HG03342 (cell line): Measurements from ENCODE around the gene SMURF2.
A peak's percentile ranks its signal among the peaks of the same experiment; 100 is the strongest.
"Not testable (repeated sequence)": the region's sequence is repeated elsewhere in the genome, so short reads cannot be mapped to it uniquely, and the experiment has no call there.

Experiments used
- ATAC-seq: cut with Tn5 transposase; IDR thresholded peaks from one replicate; pipeline ENCODE4 v1.9.1; 2021; ENCODE audit warnings: mild to moderate bottlenecking, moderate library complexity; ENCODE audit not compliant: unreplicated experiment

SMURF2 gene

DNA sequence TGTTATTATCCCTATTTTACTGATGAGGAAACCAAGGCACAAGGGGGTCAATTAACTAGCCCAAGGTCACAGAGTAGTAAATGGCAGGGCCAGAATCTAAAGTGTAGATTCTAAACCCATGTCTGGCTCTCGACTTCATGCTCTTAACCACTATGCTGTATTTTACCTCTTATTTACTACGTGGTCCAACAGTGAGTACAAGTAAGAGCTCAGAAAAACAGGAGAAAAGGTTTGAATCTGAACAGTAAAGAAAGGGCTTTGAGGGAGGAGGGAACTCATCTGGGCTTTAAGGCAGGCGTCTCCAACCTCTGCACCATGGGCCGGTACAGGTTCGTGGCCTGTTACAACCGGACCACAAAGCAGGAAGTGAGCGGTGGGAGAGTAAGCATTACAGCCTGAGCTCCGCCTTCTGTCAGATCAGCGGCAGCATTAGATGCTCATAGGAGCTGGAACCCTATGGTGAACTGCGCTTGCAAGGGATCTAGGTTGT is 62.9 kb downstream of the SMURF2 start:
- ATAC-seq: peak; percentile 65

DNA sequence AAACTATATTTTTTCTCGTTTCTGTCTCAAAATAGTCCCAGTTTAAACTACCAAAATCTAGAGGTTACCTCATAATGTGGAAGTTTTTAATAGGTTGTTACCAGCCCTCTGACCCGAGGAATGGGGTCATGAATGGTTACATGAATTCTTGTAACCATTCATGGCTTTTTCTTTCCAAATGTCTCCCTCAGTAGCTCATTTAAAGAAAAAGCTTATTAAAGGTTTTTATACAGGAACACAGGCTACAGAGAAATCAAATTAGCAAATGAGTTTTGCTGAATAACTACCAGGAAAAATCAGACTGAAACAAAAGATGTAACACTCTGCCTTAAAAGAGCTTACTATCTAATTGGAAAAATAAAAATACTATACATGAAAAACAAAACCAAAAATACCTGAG is 63.4 kb downstream of the SMURF2 start:
- ATAC-seq: no peak

DNA sequence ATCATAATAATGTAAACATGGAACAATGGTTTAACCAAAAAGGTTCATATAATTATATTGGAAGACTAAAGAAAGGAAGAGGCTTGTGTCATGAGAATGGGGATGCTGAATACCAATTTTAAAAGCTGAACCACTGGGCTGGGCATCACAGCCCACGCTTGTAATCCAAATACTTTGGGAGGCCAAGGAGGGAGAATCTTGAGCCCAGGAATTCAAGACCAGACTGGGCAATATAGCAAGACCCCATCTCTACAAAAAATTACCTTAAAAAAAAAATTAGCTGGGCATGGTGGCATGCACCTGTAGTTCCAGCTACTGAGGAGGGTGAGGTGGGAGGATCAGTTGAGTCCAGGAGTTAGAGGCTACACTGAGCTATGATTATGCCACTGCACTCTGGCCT is 65.1 kb downstream of the SMURF2 start:
- ATAC-seq: no peak

DNA sequence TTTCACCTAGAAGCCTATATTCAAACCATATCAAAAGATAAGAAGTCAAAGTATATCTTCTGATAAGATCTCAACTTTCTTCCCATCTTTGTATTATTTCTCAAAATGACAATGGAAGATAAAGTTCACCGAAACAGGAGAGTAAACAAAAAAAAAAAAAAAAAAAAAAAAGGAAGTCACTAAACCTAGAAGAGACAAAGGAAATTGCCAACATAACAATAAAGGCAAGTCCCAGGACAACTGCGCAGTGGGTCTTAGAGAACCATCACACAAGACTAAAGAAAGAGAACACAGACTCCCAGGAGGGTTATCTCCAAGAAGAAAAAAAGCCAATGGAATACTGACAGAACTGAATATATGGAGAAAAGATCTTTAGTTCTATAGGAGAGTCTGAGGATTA is 65.7 kb downstream of the SMURF2 start:
- no peak for ATAC-seq

DNA sequence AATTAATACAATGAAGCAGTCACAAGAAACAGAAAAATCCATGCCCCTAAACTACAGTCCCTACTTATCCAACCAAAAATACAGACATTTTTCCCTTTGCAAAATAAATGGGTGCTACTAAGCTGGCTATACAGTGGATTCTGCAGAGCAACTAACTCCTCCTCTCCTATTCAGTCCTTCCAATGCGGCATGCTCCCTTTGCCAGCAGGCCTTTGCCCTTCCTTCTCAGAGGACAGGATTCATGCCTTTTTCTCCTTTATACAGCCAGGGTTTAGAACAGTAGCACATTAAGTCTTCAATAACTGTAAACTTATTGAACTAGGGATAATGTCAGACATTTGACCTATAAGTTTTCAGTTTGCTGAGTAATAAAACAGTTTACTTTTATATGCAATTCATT is 70.2 kb downstream of the SMURF2 start:
- no peak for ATAC-seq

DNA sequence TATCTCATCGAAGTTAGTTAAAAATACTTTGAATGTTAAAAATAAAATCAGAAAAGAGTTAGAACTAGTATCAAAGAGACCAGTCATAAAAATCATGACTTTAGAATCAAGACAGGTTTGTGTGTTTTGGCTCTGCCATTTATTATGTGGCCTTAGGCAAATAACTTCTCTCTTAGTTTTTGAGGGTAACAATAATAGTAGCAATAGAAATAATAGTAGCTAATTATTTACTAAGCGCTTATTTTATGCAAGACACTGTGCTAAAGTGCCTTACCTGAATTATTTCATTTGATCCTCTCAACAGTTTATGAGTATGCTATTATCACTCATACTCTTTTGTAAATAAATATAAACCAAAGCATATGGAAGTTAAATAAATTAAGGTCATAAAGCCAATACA is 77.0 kb downstream of the SMURF2 start:
- ATAC-seq: no peak

DNA sequence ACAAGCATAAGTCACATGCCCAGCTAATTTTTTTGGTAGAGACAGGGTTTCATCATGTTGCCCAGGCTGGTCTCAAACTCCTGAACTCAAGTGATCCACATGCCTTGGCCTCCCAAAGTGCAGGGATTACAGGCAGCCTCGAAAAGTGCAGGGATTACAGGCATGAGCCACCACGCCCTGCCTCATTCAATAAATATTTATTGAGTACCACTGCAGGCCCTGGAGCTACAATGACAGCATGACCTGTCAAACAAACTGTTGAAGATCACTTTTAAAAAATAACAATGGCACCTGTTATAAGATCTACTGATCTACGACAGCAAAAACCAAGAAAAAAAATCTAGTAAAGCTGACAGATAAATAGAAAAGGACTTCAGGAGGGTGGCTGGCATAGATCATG is 79.1 kb downstream of the SMURF2 start:
- ATAC-seq: no peak

DNA sequence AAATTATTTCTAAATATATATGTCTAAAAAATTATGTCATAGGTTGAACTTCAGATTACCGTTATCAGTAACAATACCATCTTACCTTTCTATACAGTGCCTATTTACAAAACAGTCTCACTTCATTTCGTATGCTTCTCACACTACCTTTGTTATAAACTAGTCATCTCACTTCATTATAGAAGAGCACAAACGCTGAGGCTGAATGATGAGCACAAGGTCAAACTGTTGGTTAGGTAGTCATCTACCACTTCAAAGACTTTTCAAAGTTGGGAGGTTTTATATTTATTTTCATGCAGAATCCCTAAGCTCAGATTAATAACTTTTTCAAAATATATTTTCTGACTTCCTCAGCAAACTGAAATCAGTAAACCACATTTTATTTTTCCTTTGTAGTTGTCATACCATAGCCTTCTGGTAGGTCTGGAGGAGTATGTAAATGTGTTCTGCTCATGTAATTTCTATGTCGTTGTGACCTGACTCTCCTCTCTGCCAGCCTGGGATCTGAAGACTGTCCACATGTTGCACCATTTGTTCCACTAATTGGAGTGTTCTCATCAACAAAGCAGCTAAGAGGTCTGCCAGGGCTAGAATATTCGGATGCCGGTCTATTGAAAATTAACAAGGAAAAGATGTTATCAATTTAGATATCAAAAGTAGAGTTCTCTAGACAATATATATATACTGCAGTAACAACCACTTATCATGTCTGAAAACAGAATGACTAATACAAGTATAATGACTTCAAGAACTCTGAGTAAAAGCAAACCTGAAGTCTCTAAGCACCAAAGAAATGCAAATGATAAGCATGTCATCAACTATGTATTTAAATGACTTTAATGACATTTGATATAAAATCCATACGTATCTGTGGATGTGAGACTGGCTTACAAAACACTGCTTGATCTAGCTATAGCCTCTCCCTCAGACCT is 81.5 kb downstream of the SMURF2 start:
- ATAC-seq: no peak

DNA sequence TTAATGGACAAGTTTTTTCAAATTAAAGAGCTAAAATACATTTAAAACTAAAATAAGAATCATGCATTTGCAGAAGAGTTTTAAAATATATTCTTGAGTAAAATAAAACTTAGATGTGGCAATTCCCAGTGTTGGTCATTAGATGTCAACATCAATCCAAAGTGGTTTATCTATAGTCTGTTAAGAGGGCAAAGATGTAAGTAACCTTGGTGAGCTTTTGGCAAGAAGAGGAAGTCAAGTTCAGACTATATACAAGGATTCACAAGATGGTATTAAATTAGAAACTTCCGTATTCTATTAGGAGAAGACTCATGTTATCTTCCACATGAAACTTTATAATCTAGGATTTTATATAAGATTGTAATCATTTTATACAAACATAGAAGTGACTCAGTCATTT is 82.2 kb downstream of the SMURF2 start:
- ATAC-seq: no peak

DNA sequence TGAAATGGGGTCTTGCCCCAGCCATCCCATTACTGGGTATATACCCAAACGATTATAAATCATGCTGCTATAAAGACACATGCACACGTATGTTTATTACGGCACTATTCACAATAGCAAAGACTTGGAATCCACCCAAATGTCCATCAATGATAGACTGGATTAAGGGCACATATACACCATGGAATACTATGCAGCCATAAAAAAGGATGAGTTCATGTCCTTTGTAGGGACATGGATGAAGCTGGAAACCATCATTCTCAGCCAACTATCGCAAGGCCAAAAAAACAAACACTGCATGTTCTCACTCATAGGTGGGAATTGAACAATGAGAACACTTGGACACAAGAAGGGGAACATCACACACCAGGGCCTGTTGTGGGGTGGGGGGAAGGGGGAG is 85.1 kb downstream of the SMURF2 start:
- not testable (repeated sequence) for ATAC-seq

DNA sequence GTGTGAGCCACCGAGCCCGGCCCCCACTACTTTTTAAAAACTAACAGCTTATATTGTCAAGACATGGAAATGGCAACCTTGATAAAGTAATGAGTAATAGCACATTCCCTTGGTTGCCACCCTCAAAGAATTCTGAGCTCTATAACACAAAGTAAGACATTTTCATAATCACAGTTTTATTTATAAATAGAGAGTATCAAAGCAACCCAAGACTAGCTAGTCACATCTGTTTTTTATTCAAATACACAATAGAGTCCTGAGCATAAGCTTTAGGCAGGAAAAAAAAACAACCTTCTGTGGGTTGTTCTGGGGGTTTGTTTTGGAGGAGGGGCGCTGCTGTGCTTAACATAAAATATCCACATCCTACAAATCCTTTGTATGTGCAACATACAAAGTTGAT is 86.7 kb downstream of the SMURF2 start:
- ATAC-seq: no peak

DNA sequence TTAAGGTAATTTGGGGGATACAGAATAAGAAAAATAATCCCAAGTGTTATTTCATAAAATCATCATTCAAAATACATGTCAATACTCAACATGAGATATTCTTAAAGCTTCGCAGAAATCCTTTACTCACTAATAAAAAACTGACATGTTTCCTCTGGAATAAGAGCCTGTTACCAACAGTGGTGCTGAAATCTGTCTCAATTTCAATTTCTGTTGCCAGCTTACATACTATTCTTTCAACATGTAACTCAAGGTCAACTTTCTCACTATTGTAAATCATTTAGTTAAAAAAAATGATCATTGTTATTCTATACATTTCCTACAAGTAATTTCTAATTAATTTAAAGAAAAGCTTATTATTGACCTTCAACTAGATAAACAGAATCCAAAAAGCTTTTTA is 87.5 kb downstream of the SMURF2 start:
- no peak for ATAC-seq

DNA sequence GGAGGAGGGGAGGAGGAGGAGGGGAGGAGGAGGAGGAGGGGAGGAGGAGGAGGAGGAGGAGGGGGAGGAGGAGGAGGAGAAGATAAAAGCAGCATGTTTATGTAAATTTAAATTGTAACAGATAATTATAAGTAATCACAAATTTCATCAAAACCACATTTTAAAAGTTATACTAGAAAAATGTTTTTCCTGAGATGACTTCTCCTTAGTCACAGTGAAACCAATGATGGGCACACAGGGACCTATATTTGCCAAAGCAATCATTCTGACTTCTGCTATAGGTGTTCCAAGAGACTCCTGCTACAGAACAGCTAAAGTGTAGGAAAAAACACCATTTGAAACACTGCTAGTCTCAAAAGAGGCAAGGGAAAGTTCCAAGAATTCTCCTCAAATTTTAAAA is 88.9 kb downstream of the SMURF2 start:
- ATAC-seq: no peak

DNA sequence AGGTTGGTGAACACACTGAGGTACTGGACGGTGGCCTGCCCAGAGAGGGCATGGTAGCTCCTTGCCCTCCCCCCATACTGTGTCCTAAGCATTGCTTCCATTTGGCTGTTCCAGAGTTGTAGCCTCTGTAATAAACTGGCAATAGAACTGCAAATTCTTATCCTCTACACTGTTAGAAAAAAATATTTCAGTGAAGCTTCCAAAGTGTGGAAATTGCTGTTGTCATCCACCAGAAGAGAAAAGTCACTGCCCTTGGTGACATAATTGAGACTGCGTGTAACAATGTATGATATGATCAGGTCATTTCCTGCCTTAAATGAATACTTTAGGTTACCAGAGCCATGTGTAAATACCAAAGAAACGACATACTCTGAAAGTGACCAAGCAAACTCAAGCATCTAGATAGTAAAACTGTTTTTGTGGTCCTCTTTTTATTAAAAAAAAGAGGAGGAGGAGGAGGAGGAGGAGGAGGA is 89.4 kb downstream of the SMURF2 start:
- no peak for ATAC-seq

DNA sequence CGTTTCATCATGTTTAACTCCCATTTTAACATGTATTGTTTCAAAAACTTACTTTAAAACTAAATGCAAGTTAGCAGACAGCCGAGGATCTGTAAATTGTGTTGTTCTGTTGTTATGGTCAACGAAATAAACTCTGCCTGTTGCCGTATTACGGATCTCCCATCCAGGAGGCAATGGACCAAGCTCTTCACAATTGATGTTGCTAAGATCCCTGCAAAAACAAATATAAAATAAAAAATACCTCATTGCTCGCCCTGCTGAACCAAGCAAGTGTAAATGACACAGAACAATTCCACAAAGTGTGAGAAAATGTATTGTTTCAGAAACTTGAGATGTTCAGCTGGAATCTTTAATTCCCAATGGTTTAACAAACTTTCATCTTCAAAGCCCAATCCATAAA is 90.4 kb downstream of the SMURF2 start:
- no peak for ATAC-seq

DNA sequence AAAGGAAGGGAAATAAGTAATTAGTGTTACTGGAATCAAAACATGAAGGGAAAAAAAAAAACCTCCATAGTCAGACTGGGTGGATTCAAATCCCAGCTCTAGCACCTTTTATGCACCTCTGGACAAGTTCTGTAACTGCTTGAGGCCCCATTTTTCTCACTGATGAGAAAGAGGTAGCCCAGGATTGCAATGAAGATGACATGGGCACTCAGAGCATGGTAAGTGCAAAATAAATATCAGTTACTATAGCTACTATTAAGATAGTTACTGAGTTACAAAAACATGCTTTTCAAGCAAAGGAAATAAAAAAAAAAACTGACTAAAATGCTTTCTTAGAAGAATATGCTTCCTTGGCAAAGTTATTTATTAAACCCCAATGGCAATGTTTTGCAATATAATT is 96.5 kb downstream of the SMURF2 start:
- ATAC-seq: no peak

DNA sequence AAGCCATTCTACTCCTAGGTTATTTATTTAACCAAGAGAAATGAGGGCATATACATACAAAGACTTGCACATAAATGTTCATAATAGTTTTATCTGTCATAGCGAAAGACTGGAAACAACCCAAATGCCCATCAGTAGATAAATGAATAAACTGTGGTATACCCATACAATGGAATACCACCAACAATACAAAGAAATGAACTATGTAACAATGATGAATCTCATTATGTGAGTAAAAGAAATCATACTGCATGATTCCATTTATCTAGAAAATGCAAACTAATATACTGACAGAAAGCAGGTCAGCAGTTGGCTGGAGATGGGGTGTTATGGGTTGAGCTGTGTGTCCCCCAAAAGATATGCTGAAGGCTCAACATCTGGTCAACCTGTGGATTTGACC is 98.0 kb downstream of the SMURF2 start:
- ATAC-seq: no peak

DNA sequence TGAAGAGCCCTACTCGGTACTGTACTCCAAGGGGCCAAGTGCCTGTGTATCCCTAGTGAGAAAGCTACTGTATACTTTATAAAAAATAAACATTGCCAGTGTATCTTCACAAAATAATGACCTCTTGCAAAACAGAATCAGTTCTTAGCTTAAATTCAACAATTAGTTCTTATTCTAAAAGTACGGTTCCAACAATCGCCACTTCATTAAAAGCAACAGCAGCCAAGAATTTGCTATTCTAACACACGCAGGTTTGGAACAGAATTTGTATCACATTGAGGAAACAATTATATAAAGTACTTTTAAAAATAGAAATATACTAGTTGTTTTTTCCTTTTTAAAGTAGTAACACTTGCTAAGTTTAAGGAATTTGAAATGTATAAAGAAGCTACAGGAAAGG is 106.8 kb downstream of the SMURF2 start:
- no peak for ATAC-seq

DNA sequence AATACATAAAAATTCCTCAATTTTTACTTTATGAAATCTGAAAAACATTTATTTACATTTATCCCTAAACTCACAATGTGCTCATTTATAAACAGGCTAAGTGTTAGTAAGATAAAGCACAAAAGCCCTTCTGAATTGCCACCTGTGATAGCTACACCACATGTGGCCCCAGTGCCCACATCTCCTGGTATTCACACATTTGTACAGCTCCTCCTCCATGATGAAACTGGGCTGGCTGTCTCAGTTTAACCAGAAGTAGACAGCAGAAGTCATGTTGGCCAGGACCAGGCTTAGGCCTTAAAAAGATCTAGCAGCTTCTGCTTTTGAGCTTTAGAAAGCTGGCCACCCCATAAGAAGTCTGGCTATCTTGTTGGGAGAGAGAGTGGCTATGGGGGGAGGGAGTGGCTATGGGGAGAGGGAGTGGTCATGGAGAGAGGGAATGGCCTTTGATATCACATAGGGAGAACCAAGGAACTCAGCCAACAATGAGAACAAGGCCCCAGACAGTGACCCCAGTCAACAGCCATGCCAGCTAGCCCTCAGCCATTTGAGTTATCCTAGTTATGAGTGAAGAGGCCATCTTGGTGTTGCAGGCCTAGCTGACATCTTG is 108.0 kb downstream of the SMURF2 start:
- ATAC-seq: no peak

DNA sequence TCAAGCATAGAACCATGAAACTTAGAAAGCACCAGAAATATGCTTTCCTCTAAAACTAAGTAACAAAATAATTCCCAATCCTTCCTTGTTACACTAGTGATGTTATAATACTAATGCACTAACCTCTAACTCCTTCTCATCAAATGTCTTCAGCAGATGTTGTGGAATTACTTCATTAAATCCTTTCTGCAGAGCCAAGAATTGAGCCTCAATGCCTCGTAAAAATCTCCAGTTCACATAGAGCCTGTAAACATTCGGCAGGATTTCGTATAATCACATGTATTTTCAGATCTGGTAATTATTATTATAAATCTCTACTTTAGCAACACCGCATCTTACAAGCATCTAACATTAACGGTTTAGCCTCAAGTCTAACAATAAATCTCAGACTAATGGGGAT is 110.6 kb downstream of the SMURF2 start:
- ATAC-seq: no peak

DNA sequence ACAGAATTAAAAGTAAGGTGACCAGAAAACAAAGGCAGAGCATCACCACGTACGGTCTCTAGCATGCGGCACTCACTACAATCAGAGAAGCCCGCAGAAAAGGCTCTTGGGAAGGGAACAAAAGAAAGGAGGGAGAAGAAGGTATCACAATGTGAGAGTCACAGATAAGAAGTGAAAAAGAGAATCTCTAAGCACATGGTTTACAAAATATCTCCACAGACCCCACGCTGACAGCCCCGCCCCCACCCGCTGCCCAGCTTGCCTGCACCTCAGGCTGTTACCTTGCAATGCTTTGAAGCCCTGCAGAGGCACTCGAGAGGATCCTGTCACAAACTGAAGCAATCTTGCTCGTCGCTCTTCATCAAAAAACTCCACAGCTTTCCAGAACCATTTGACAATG is 114.8 kb downstream of the SMURF2 start:
- ATAC-seq: no peak

DNA sequence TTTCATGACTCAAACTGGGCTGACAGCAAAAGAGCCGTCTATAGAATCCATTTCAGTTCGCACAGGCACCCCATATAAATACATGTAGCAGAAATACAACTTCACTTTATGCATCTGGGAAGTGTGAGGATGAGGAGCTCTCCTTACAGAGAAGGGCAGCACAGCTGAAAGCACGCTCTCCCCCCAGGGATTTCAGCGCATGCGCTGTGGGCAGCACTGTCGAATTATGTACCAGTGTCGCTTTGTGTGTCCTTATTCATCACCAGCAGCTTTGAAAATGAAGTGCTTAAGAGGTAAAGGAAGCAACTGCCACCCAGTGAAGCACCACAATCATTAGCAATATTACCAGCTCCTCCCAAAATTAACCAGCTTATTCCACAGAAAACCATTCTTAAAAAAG is 115.4 kb downstream of the SMURF2 start:
- no peak for ATAC-seq
